Cardiac muscle cell (in vitro differentiated cells and primary cell): ENCODE results near the gene ADAMTS10. TPM values are rescaled to one million over a fixed set of nuclear protein-coding genes. Genes with fewer than 3 reads are reported as not detected.

ENCODE experiments used
- DNase-seq, 2 donors: peaks; one replicate each; pipeline versions ENCODE4 v3.0.0 to v3.0.0-alpha.2; 2010 to 2017; ENCODE audit warnings: low read depth in 1 of 2, low spot score in 1 of 2
- H3K27ac ChIP-seq: fragments of 200-600 bp; sonication (generic); 2 replicates; pipeline ENCODE4 v1.5.1; 2016
- H3K27me3 ChIP-seq: fragments of 200-600 bp; sonication (generic); 2 replicates; pipeline ENCODE4 v1.6.0; 2016; ENCODE audit warnings: control low read depth
- H3K36me3 ChIP-seq: fragments of 200-600 bp; sonication (generic); 2 replicates; pipeline ENCODE4 v1.5.1; 2016; ENCODE audit warnings: control low read depth
- H3K4me1 ChIP-seq: fragments of 200-600 bp; sonication (generic); 2 replicates; pipeline ENCODE4 v1.8.1; 2017; ENCODE audit warnings: low read depth, mild to moderate bottlenecking, mixed run types
- H3K4me3 ChIP-seq: fragments of 200-600 bp; sonication (generic); 2 replicates; pipeline ENCODE4 v1.5.1; 2016; ENCODE audit warnings: mild to moderate bottlenecking
- H3K9me3 ChIP-seq: fragments of 200-600 bp; sonication (generic); 2 replicates; pipeline ENCODE4 v1.5.1; 2017; ENCODE audit warnings: low read depth, mild to moderate bottlenecking, control low read depth
- CTCF ChIP-seq: IDR thresholded peaks from 2 replicates; pipeline ENCODE4 v1.5.1; 2012; ENCODE audit warnings: low read depth, mild to moderate bottlenecking, low read length
- polyA plus RNA-seq: library from polyadenylated mRNA; unstranded; fragments of >200 nt; fragmentation: Nextera tagmentation; extraction: Ambion mirVana; gene quantifications from 2 replicates; pipeline ENCODE4 v1.2.1, GENCODE V29; 2016
- total RNA-seq: library from RNA; depleted of rRNA; stranded (reverse); fragments of >200 nt; gene quantifications from 2 replicates; pipeline ENCODE4 v1.2.3, GENCODE V29; 2016

The ADAMTS10 gene
- total RNA-seq (49.3 and 93.9 TPM in 2 replicates), polyA plus RNA-seq (27.7 and 35.6 TPM in 2 replicates)

DNA sequence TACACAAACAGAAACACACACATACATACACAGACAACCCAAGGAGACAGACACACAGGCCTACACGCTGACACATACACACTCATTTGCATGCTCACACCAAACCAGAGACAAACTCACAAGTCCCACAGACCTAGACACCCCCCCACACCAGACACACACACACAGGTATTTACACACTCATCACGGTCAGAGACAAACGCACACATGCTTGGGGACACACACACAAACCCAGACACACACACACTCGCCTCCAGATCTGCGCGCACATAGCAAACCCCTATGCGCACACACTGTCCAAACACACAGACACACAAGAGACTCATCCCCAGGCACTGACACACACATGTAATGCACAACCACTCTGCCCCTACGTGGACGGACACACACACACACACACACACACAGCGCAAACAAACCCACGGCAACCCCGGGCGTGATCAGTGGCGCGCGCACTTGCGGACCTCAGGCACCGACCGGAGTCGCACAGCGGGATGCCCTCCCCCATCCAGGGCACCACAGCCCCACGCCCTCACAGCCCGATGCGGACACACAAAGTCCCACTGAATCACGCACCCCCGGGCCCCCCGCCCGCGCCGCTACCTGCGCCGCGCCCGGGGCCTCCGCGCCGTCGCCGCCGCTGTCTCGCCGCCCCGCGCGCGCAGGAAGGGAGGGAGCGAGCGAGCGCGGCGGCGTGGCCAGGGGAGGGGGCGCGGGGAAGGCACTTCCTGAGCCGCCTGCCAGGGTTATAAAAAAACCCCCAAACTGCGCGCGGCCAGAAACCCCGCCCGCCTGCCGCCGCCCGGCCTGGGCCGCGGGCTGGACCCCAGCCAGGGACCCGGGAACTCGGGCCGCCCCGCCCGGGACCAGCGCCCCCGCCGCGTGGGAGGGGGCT lies at the start of gene ADAMTS10:
TSS of gene ADAMTS10 (minus strand) at position 675 of the 895 bp plus-strand sequence. CDS start 5,005 bp downstream, outside the sequence.
- no peaks in the 10 kb centered on the region for H3K9me3 ChIP-seq
- no peak for TF ChIP-seq CTCF
- no peaks in the 10 kb centered on the region for H3K27me3 ChIP-seq
- H3K27ac ChIP-seq = peak within 1 kb of the TSS; percentile 52
- no peaks in the 10 kb centered on the region for H3K4me1 ChIP-seq
- H3K36me3 ChIP-seq = no peaks in the 10 kb centered on the region
- DNase-seq = peak; percentile 52 to 69
- peak within 1 kb of the TSS; percentile 49 for H3K4me3 ChIP-seq

DNA sequence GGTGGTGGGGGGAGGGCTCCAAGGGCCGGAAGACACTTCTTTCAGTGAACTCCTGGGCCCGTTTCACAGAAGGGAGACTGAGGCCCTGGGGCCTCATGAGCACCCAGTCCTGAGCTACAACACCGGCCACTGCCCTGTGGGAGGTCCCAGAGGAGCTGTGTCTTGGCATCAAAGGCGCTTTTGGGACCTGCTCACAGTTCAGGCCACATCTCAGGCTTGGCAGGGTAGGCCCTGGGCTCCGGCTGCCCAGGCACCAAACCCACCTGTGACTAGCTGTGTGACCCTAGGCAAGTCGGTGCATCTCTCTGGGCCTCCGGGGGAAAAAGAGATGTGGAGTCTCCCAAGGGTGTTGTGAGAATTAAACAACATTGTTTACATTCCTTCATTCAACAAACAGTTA lies 49.4 kb upstream of the ADAMTS10 start:
- Histone ChIP-seq H3K4me3 (no peak overlapping the region), H3K9me3 (no peaks in the 10 kb centered on the region)
- no peak for TF ChIP-seq CTCF

DNA sequence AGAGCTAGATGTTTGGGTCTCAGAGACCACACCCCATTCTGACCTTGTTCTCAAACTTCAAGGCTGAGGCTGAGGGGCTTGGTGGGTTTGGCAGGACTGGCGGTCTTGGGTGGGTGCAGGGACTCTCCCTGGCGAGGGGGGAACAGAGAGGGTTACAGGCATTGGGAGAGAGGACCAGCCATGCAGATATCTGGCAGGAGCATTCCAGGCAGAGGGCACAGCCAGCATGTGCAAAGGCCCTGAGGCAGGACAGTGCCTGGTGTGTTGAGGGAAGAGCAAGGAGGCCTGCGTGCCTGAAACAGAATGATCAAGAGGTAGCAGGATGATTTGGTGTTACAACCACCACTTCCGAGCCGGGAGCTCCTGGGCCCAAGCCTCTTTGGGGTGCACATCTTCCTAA lies 47.4 kb upstream of the ADAMTS10 start:
- no peak overlapping the region for H3K27ac ChIP-seq
- no peak overlapping the region for H3K4me3 ChIP-seq
- H3K4me1 ChIP-seq = no peaks in the 10 kb centered on the region
- TF ChIP-seq CTCF = no peak
- DNase-seq = no peak
- no peaks in the 10 kb centered on the region for H3K9me3 ChIP-seq
- H3K36me3 ChIP-seq = no peaks in the 10 kb centered on the region
- no peaks in the 10 kb centered on the region for H3K27me3 ChIP-seq

More for the DNA sequence above, 49.4 kb upstream of the ADAMTS10 start:
- DNase-seq = no peak
- H3K27ac ChIP-seq = no peak overlapping the region
- no peaks in the 10 kb centered on the region for H3K36me3 ChIP-seq
- H3K4me1 ChIP-seq = no peaks in the 10 kb centered on the region
- no peaks in the 10 kb centered on the region for H3K27me3 ChIP-seq

GRCh38 chr19:8655340-8655709 lies 44.8 kb upstream of the ADAMTS10 start:
- Histone ChIP-seq H3K27me3 (no peaks in the 10 kb centered on the region), H3K9me3 (no peaks in the 10 kb centered on the region), H3K36me3 (no peaks in the 10 kb centered on the region), H3K4me1 (no peaks in the 10 kb centered on the region), H3K4me3 (no peak overlapping the region), H3K27ac (no peak overlapping the region)
- no peak for TF ChIP-seq CTCF
- DNase-seq = no peak

GRCh38 chr19:8654591-8655339 lies 44.2 kb upstream of the ADAMTS10 start:
- peak; percentile 91 for TF ChIP-seq CTCF
- Histone ChIP-seq H3K9me3 (no peaks in the 10 kb centered on the region), H3K27ac (no peak overlapping the region), H3K4me3 (no peak overlapping the region), H3K27me3 (no peaks in the 10 kb centered on the region), H3K4me1 (no peaks in the 10 kb centered on the region), H3K36me3 (no peaks in the 10 kb centered on the region)
- peak; percentile 58 to 69 for DNase-seq
